ENCODE measurements around the gene RBM20.

DNA sequence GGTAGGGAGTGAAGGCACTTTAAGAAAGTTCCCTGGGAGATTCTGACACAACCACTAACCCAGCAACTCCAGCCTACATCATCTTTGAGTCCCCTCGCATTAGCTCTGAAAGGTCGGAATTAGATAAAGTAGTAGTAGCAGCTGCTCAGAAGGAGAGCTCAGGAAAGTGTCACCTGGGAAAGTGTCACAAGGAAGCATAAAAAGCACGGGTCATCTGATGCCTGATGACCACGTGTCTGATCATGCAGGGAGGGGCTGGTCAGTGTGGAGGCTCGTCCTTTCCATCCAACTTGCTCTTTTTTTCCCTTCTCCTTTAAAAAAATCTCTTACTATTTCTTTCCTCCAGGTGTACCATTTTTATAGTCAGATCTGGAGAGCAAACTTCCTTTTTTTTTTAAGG, 180.5 kb downstream of the RBM20 start:
- TF ChIP-seq, protein P1, sequence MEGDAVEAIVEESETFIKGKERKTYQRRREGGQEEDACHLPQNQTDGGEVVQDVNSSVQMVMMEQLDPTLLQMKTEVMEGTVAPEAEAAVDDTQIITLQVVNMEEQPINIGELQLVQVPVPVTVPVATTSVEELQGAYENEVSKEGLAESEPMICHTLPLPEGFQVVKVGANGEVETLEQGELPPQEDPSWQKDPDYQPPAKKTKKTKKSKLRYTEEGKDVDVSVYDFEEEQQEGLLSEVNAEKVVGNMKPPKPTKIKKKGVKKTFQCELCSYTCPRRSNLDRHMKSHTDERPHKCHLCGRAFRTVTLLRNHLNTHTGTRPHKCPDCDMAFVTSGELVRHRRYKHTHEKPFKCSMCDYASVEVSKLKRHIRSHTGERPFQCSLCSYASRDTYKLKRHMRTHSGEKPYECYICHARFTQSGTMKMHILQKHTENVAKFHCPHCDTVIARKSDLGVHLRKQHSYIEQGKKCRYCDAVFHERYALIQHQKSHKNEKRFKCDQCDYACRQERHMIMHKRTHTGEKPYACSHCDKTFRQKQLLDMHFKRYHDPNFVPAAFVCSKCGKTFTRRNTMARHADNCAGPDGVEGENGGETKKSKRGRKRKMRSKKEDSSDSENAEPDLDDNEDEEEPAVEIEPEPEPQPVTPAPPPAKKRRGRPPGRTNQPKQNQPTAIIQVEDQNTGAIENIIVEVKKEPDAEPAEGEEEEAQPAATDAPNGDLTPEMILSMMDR (conservative IDR thresholded peaks at IDR 0.05; ENCODE audit: low read depth in 2 of 2) = no peak
- TF ChIP-seq CREB1 (CRISPR knock-in tag; IDR thresholded peaks at IDR 0.05; ENCODE audit: low read depth) (no peak), EZH2 (IDR thresholded peaks at IDR 0.05; ENCODE audit: low read depth, unreplicated experiment) (no peak), ZNF331 (CRISPR knock-in tag; IDR thresholded peaks at IDR 0.05; ENCODE audit: low read depth) (no peak), POLR2AphosphoS5 (IDR thresholded peaks at IDR 0.05; ENCODE audit: low read depth) (no peak), EZH2phosphoT487 (IDR thresholded peaks at IDR 0.05; ENCODE audit: unreplicated experiment) (no peak)
- TF ChIP-seq, protein P2, sequence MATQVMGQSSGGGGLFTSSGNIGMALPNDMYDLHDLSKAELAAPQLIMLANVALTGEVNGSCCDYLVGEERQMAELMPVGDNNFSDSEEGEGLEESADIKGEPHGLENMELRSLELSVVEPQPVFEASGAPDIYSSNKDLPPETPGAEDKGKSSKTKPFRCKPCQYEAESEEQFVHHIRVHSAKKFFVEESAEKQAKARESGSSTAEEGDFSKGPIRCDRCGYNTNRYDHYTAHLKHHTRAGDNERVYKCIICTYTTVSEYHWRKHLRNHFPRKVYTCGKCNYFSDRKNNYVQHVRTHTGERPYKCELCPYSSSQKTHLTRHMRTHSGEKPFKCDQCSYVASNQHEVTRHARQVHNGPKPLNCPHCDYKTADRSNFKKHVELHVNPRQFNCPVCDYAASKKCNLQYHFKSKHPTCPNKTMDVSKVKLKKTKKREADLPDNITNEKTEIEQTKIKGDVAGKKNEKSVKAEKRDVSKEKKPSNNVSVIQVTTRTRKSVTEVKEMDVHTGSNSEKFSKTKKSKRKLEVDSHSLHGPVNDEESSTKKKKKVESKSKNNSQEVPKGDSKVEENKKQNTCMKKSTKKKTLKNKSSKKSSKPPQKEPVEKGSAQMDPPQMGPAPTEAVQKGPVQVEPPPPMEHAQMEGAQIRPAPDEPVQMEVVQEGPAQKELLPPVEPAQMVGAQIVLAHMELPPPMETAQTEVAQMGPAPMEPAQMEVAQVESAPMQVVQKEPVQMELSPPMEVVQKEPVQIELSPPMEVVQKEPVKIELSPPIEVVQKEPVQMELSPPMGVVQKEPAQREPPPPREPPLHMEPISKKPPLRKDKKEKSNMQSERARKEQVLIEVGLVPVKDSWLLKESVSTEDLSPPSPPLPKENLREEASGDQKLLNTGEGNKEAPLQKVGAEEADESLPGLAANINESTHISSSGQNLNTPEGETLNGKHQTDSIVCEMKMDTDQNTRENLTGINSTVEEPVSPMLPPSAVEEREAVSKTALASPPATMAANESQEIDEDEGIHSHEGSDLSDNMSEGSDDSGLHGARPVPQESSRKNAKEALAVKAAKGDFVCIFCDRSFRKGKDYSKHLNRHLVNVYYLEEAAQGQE (IDR thresholded peaks at IDR 0.05; ENCODE audit: unreplicated experiment) = no peak

Data from GM23338 (cell line).